Fibroblast of skin of scalp (primary cell): Measurements from ENCODE around the gene KCNIP2.

ENCODE experiments used
- DNase-seq: peaks from one replicate; pipeline ENCODE4 v3.0.0-alpha.2; 2013

KCNIP2 gene

DNA sequence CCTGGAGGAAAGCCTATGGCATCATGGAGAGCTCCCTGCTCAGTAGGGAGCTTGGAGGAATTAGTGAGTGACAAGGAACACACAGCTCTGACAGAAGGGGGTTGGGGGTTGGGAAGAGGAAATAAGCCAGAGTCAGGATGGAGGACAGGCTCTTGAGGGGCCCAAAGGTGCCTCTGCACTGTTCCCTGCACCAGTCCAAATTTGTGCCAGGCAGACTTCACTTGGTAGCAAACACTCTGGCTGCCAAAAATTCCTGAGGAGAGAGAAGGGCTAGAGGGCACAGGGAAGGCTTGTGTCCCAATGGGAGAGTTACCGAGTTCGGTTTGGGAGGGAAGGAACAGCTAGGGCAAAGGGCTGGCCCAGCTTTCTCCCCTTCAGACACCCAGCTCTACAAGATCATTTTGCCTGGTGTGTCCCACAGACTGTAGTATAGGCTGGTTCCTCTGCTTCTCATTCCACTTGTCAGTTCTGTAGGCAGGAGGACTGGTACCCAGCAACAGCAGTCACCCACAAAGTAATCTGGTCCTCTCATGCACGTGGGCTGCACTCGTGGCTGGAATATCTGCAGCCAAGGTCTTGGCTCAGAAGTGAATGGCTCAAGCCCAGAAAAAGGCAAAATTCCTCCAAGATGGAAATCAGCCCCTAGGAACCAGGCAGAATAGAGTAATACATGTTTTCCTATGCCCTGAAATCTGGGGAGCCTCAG is 8.0 kb upstream of the KCNIP2 start:
- DNase-seq, result no peak

DNA sequence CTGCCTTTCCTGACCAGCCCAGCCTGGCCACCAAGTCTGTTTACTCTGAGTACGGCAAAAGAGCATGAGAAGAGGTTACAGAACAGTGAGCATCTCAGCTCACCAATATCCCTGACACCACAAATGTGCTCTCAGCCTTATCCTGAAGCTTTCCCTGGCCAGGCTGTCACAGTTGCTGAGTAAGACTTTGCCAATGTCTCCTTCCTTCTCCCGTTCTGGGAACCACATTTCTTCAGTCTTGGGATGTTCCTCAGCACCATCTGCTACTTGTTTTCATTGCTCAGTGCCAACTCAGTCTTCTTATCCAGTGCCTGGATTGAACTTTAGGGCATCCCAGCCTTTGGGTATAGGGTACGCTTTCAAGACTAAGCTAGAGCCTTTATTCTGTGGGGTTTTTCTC is 7.1 kb upstream of the KCNIP2 start:
- no peak for DNase-seq

DNA sequence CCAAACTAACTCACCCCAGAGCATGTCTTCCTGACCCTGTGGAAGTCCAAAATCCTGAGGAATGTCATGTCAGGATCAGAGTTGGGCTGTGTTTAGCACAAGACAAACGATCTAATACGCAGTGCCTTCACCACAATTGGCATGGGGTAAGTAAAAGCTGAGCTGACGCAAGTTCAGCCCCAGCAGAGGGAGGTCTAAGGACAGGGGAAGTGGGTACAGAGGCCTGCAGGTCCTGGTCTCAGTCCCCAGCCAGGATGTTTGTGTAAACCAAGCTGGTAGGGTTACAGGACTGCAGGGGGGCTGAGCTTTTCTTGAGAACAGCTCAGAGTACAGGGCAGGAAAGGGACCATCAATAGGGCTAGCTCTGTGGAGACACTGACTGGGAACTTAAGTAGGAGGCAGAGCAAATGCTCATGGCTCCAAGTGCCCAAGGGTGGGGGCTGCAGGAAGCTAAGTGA is 5.3 kb upstream of the KCNIP2 start:
- no peak for DNase-seq

DNA sequence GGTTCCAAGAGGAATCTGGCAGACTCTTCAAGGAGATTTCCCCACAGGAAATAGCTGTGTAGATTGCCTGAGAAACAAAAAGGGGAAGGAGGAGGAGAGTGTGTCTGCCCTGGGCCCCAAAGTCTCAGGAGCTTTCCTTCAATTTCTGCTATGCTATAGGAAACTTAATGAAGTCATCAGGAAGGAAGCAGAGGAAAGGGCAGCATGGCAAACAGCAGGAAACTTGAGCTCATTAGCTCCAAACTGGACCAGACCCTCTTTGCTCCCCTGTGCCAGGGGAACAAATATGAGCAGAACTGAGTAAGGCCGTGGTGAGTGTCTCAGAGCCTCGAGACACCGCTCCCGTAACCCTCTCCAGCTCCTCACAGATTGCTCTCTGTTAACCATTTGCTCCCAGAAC is 4.8 kb upstream of the KCNIP2 start:
- no peak for DNase-seq

DNA sequence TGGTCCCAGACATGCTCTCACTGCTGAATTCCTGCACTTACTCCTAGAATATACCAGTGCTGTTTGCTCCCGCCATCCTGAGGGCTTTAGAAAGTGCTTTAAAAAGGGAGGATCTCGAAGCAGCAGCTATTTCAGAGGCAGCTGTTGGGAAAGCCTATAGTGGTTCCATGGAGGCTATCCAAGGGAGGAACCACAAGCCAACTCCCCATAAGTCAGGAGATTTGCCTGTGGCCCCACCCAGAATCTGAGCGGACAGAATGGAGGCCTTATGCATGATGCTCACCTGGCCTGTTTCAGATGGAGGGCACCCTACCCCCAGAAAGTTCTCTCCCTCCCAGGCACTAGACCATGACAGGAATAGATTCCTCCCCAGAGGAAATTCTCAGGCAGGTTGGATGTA is 2.3 kb upstream of the KCNIP2 start:
- DNase-seq, result no peak

DNA sequence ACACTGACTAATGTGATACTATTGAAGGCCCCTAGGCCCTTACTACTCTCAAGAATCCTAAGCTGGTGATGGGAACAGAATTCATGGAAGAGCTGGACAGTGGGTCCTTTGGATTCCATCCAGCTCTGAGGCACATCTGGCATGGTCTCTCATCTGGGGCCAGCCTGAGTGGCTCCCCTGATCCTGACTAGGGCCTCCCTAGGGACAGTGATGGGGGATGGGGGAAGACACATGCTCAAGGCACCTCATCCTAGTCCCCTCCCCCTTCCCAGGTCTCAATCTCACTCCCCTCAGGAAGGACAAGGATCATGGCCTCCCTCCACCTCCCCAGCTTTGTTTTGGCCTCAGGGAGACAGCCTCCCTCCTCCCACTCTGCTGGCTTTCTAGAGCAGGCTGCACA is 1.8 kb downstream of the KCNIP2 start:
- no peak for DNase-seq

DNA sequence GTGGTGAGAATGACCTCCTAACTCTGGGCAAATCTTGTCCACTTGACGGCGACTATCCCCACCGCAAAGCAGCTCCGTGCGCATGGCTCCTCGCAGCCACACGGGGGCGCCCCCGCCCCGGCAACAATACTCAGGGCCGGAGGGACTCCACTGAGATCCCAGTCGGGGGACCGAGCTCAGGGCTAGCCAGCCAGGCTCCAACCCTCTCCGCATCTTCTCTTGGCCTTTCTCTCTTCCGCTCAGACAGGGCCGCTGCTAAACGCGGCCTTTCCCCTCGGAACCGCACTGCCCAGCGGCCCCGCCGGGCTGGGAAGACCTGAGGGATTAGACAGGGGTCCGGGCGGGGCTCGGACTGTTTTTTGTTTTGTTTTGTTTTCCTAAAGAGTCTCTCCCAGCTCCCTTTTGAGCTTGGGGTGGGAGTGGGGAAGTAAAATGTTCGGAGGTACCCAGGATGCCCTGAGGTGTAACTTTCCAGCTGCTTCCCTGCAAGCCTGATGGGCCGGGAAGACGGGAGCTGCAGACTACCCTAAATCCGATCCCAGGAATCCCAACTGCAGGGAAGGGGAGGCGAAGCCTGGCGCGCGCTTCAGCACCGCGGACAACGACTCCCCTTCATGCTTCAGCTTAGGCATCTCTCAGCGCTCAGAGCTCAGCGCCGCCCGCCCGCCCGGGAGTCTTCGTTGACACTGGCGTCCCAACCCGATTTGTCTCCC is 2.7 kb downstream of the KCNIP2 start:
- DNase-seq, result peak; percentile 80

DNA sequence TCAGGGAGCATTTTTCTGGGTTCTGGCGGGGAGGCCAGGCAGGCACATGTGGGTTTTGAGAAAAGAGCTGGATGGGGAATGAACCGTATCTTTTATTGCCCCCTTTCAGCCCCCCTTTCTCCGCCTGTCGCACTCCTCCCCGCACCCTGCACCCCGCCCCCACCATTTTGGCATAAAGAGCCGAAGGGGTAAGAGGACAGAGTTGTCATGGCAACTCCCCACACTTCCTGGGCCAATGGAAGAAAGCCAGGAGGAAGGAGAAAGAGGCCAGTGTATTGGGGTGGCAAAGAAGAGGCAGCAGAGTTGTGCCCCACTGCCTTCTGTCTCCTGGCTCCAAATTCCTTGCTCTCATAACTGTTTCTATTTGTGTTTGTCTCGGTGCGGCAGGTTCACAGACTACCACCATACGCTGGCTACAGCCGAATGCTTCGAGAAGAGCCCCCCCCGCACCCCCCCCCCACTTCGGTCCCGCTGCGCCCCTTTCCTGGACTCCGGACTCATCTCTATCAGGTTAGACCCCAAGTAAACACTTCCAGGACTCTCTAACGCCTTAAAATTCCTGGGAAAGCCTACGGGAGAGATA is 3.4 kb downstream of the KCNIP2 start:
- no peak for DNase-seq

DNA sequence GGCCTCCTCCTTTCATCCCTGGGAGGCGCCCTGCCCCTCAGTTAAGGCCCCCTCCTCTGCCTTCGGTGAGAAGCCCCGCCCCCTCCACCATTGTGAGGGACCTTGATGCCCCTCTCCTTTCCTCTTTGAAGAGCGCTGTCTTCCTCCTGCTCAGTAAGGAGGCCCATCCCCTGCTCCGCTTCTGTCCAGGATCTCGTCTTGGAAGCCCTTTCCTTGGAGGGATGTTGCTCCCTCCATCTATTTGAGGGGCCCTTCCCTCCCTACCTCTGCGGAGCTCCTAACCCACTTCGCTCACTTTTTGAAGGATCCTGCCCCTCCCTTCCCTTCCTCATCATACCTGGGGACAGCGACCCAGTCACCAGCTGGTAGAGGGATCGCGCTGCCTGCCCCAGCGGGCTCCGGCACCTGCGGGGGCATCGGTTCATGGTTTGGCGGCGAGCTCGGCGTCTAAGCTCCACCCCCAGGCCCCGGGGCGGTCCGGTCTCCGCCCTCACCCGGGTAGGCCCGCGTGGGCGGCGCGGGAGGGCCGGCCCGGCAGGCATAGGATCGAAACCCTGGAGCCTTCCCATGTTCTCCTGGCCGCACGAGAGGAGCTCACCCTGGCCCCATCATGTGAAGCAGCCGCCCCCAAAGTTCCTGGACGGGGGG is 4.1 kb downstream of the KCNIP2 start:
- DNase-seq, result no peak

DNA sequence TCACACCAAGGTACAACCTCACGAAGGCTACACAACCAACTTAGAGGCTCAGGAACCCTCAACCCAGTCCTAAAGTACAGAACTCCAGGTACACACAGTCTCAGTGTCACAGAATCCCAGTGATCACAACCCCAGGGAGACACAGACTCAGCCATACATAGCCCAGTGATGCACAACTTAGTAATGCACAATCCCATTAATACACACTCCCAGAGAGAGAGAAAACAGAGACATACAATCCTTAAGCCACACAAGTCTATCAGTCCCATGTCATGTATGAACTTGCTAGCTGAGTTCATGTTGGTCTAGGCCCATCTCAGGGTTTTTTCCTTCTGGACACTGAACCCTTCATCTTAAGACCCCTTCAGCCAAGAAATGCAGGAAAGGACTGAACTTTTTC is 4.6 kb downstream of the KCNIP2 start:
- no peak for DNase-seq

DNA sequence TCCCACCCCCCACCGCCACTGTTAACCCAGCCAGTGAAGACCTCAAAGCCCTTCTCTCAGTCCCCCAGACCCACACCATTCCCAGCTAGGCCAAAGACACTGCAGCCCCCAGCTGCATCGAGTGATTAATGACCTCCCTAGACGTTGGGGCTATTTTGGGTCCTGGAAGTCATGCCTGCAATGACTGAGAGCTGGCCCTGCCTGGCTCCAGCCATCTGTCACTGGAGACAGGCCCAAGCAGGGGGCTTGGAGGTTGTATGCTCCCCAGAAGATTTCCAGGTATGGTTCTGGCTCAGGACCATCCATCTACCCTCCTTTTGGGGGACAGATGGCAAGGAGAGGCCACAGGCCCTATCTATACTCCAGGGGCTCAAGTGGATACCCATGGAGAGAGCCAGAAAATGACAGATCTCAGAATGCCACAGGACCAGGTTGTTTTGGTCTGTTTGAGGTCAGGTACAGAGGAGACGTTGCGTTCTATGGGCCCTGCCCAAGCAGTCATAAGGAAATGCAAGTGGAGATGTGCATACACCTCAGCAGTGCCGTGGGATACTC is 5.1 kb downstream of the KCNIP2 start:
- DNase-seq, result no peak

DNA sequence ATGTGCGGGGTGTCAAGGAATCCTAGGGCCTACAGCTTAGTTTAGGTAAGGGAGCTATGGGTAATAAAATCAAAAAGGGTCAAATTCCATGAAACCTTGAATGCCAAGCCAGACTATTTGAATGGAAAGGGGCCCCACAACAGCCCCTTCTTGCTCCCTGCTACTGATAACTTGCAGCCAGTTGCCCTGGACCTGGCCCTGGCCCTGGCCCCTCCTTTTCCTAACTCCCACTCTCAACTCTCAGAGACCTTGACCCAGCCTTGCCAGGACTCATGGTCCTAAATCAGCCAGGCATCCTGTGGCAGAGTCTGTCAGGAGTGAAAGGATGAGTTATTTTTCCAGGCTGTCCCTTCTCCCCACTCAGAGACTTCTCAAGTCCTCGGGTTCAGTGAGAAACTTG is 5.9 kb downstream of the KCNIP2 start:
- DNase-seq, result no peak

DNA sequence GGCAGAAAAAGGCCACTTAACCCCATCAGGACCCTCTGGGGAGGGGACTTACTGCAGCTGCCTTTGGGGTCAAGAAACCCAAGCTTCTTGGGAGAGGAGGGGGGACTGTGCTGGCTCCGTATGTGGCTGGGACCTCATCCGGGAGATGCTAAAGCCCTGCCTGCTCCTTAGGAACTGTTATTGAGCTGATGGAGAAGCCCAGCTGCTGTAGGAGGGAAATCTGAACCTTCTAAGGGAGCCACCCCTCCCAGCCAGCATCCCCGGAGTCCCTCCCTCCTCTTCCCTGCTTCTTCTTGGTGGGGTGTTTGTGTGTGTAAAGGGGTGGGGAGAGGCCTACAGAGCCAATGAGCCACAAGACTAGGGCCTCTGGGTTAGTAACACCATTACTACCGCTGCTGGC is 8.2 kb downstream of the KCNIP2 start:
- no peak for DNase-seq

DNA sequence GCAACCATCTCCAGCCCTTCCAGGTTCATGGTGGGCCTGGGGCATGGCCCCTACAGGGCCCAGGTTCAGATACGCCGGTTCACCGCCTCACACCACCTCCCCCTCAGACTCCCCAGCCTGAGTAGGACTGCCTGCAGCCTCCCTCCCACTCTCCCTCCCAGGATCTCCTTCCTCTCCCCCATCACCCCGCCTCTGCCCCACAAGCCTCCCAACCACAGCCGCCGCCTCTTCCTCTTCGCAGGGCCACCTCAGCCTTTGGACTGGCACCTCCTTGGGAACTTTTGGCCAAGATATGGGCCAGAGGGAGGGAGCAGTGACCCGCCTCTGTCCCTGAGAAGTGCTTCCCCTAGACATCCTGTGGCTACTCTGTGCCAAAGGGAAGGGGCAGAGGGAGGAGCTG is 9.3 kb downstream of the KCNIP2 start:
- DNase-seq, result no peak

DNA sequence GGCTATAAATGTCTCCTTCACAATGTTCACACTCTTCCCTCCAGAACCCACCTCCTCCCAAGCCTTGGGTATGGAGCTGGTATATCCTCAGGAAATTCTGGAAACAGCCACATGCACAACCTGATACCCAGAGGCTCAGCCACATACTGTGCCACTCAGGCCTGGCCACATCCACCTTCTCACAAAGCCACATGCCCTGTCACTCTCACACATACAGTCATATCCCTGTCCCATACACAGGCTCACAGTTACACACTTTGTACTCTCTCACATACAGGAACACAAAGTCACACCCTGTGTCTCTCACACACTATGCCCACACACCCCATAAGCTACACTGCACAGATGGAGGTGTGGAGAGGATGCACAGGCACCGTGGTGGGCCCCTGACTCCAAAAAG is 10.1 kb downstream of the KCNIP2 start:
- DNase-seq, result no peak

DNA sequence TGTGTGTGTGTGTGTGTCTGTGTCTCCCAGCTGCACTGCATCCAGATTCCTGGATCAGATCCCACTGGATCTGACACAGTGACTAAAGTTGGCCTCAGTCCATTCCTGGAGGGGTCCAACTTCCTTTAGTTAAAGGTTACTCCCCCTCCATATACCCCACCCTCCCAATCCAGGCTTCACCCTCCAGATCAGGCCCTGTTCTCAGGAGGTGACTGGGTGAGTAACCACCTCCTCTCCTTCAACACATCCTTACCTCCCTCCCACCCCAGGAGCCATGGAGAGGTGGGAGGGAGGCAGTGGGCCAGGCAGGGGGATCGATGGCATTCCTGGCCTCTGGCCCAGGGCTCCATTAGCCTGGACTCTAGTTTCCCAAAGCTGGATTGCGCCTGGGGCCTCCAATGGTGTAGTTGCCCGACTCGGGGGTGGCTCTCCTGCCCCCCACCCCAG is 11.3 kb downstream of the KCNIP2 start:
- no peak for DNase-seq

DNA sequence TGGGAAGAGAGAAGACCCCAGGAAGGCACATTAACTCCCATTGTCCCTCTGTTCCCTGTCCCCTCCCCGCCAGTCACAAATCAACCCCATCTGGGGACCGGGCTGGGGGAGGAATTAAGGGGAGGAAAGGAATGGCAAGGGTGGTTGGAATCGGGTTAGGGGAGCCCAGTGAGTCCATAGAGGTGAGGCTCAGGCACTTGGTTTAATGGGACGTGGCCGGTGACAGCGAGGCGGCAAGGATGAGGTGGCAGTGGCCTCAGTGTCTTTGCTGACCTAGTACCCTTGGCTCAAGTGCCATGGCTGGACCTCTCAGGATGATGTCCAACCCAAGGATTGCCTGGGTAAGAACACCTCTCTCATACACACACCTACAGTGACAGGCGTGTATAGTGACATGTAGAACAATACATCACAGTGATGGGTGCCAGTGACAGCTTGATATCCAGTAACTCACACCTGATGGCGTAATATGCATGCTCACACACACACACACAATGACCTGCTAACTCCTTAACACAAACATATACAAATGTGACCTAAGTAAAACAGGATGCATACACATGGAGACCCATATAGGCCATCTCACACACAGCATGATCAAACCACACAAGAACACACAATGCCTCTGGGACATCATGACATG is 12.3 kb downstream of the KCNIP2 start:
- DNase-seq, result no peak

DNA sequence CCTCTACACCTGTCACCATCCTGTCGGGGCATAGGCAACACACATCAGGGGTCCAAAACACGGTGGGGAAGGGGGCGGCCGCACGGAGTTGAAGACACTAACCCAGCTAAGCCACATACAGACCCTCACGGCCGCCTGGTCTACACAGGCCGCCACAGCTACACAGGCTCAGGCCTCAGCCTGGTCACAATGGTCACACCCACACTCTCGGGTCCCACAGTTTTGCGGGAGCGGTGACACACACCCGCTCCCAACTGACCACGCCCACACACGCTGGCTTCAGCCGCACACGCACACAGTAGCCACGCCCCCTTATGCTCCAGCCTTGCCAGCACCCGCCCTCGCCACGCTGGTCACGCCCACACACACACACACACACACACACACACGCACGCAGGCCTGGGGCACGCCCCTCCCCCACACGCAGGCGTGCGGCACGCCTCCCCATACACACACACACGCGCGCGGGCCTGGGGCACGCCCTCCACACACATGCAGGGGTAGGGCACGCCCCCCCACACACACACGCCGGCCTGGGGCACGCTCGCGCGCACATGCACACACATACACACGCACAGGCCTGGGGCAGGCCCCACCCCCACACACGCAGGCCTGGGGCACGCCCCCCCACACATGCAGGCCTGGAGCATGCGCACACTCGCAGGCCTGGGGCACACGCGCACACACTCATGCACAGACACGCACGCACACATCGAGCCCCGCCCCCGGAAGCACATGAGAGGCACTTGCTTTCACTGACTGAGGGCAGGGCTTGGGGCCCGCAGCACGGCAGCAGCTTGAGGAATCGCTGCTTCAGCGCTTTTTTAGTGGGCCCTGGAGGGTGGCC is 13.1 kb downstream of the KCNIP2 start:
- peak; percentile 93 for DNase-seq

DNA sequence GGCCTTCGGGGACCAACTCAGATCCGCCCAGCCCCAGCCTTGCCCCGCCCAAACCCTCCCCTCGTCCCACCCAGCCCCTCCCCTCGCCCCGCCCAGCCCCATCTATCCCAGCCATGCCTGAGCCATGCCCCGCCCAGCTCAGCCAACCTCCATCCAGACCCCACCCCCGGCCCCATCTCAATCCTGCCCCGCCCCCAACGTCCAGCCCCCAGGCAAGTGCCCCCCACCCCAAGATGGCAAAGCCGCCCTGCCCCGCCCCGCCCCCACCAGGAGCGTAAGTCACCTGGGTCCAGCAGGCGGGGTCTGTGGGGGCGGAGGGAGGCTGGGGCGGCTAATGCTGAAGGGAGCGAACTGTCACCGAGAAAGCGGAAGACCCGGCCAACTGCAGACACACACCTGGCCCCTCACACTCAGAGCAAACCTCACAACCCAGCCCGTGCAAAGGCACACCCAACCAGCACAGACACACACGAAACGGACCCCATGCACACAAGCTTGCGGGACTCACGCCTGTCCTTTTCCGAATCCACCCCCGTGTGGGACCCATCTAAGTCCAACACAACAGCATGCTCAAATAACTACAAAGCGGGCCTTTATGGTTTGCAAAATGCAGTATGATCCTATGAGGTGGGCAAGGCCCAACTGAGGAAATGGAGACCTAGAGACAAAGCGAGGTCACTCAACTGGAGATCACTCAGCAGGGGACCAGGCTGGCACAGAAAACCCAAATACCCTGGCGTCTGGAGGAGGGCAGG is 13.9 kb downstream of the KCNIP2 start:
- peak; percentile 43 for DNase-seq

DNA sequence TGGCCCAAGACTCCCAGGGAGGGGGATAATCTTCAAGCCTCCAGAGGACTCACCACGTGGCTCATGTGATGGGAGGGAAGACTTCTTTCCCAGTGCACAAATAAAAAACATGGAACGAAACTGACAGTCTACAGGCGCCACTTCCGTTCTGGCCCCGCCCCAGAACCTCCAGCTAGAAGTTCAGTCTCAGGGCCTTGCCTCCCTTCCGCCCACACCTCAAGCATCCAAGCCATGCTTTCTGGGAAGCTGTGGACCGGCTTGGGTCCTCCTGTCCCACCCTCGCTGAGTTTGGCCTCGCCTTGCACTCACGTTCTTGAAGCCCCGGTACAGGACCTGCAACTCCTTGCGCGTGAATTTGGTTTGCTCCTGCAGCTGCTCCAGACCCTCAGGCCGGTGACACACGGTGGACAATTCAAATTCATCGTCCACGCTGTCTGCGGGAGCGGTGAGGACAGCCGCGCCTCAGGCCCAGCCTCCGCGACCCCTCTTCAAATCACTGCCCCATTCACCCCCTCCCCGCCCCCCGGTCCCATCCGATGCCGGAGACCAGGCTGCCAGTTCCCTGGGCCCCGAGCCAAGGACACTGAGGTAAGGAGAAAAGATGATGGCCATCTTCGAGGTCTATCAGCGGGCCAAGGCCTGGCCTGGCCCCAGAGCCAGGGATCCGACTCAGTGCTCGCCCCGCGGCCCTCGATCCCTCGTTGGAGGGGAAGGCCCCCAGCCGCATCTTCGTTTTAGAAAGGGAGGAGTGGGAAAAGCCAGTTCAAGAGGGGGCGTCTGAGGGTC is 14.6 kb downstream of the KCNIP2 start:
- DNase-seq, result no peak
